ENCODE data around the gene SNX7.
A peak's percentile ranks its signal among the peaks of the same experiment; 100 is the strongest.

SNX7 gene

DNA sequence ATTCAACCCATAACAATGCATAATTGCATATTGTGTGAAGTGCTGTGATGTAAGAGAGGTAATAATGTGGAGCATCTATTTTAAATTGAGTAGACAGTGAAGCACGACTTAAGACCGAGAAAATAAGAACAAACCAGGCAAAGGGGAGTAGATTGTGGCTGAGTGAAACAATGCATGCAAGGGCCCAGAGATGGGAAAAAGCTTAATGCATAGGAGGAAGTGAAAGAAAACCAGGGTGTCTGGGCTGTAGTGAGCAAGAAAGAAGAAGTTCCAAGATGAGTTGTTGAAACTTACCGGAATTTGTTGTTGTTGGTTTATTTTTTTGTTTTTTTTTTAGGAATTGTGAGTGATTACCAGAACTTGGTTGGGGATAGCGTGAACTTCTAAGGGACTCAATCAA lies 104.7 kb downstream of the SNX7 start:
- DNase-seq (ENCODE audit: low read depth): no peak

DNA sequence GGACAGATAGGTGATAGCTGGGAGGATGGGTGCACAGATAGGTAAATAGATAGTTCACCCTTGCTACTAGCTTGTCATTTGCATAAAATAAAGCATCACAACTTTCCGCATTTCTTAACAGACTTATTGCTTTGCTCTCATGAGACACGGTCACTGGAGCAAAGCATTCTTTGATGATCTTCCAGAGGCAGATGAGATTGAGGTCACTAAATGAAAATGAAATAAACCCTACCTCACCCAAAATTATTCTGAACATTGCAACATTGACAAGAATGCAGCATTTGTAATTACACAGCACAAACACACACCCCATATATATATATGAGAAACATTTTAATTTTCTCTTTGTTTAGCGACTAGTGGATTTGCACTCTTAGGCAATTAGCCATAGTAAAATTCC lies 107.6 kb downstream of the SNX7 start:
- no peak for DNase-seq (ENCODE audit: low read depth)

GRCh38 chr1:98781906-98782305 lies 120.4 kb downstream of the SNX7 start:
- no peak for DNase-seq (ENCODE audit: low read depth)

DNA sequence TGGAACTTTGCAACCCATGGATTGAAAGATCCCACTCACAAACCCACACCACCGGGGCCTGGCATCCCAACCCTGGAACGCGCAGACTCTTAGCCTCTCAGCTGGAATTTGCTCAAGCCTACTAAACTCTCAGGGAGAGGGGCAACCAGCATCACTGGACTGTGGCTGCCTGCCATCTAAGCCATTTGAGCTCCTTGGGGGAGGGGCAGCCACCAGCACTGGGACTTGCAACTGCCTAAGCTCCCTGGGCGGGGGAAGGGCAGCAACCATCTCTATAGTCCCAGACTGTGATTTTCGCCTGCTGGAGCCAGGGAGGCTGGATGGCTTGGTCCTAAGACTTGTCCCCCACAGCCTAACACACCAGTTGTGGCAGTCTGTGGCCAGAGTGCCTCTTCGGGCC lies 122.3 kb downstream of the SNX7 start:
- no peak for DNase-seq (ENCODE audit: low read depth)

- DNase-seq (ENCODE audit: low read depth): no peak
Measured at GRCh38 chr1:98791498-98791897, 130.0 kb downstream of the SNX7 start.

- DNase-seq (ENCODE audit: low read depth): peak; percentile 19
Measured at GRCh38 chr1:98792123-98792522, 130.6 kb downstream of the SNX7 start.

GRCh38 chr1:98793136-98793535 lies 131.6 kb downstream of the SNX7 start:
- no peak for DNase-seq (ENCODE audit: low read depth)

- peak; percentile 46 for DNase-seq (ENCODE audit: low read depth)
Measured at GRCh38 chr1:98794196-98794886, 132.8 kb downstream of the SNX7 start.

DNA sequence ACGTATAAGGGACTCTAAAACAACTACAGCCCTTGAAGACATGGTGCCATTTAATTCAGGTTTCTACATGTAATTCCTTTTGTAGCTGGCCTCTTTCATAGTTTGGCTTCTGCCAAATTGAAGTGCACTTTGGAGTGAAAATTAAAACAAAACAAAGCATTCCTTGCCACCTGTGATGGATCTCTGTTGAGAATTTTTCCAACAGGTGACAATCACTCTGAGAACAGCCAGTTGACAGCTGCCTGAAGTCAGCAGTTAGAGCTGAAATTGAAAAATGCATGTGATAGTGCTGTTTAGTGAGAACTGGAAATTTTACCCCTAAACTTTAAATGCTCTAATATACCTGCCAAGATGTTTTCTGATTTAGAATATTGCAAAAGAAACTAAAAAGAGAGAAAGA lies 134.5 kb downstream of the SNX7 start:
- DNase-seq (ENCODE audit: low read depth): no peak

DNA sequence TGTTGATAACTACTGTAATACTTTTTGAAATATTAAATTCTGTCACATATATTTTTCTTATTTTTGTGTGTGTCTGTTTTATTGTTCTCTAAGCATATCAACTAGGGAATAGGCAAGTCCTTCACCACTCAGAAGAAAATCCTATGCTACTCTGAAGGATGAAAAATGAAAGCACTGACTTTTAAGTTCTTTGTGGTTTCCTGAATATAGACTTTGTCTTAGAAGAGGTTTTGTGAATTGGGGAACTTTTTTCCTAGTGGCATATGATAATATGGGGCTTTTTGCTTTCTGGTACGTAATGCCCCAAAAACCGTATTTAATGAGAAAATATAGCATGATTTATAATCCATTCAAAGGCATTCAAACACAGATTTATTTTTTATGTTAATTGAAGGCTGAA lies 136.0 kb downstream of the SNX7 start:
- DNase-seq (ENCODE audit: low read depth): no peak

Measured in non-pigmented ciliary epithelial cell (primary cell).